ENCODE measurements around the gene ZNF385A. TPM values are rescaled to one million over a fixed set of nuclear protein-coding genes. Genes with fewer than 3 reads are reported as not detected.

Gene ZNF385A
- total and polyA plus RNA-seq, 2 experiments from 2014 or later = 10.9 to 21.7 TPM

- TF ChIP-seq CTCF (conservative IDR thresholded peaks at IDR 0.05; ENCODE audit: low read depth in 2 of 2) (no peak), REST (IDR thresholded peaks at IDR 0.05; ENCODE audit: unreplicated experiment) (no peak), EZH2phosphoT487 (IDR thresholded peaks at IDR 0.05; ENCODE audit: unreplicated experiment) (no peak)
Measured at GRCh38 chr12:54341378-54342300, 42.9 kb downstream of the ZNF385A start (continued).

- no peaks in the 10 kb centered on the region for H3K27me3 ChIP-seq (ENCODE audit: insufficient read depth)
- no peak overlapping the region for H2AFZ ChIP-seq
- H3K4me3 Mint-ChIP-seq = no peak overlapping the region
- H3K27ac ChIP-seq (ENCODE audit: low read depth) = no peak overlapping the region
- DNase-seq (ENCODE audit: low spot score) (no peak), ATAC-seq (no peak)
- H3K36me3 ChIP-seq (ENCODE audit: insufficient read depth) = peaks cover 25% of the 10 kb centered on the region
- no peak overlapping the region for H3K4me3 ChIP-seq
- H3K36me3 Mint-ChIP-seq (ENCODE audit: low read depth) = peaks cover 37% of the 10 kb centered on the region
- H4K20me1 ChIP-seq (replicated peaks; ENCODE audit: insufficient read depth) = peaks cover 15% of the 10 kb centered on the region
- H3K9me2 ChIP-seq (ENCODE audit: insufficient read depth) = no peaks in the 10 kb centered on the region
- no peak overlapping the region for H3K27ac Mint-ChIP-seq
- H3K9me3 Mint-ChIP-seq = no peaks in the 10 kb centered on the region
- H3K4me1 ChIP-seq (ENCODE audit: insufficient read depth) = peaks cover 10% of the 10 kb centered on the region; the same call in 1 of the 2 replicates
- H3F3A ChIP-seq (replicated peaks; ENCODE audit: low read depth) = peaks cover 7% of the 10 kb centered on the region
- H3K79me2 ChIP-seq (replicated peaks; ENCODE audit: insufficient read depth) = peaks cover 10% of the 10 kb centered on the region
- no peak overlapping the region for H3K4me2 ChIP-seq
- H3K4me1 Mint-ChIP-seq = peaks cover 2% of the 10 kb centered on the region; the same call in 1 of the 3 replicates
- peaks cover 7% of the 10 kb centered on the region for H3K27me3 Mint-ChIP-seq (ENCODE audit: insufficient read depth, low read depth, poor library complexity)
- TF ChIP-seq EZH2phosphoT487 (IDR thresholded peaks at IDR 0.05; ENCODE audit: unreplicated experiment) = no peak
- no peak for TF ChIP-seq ZNF462 (CRISPR knock-in tag; IDR thresholded peaks at IDR 0.05)
- no peak for TF ChIP-seq JUNB (IDR thresholded peaks at IDR 0.05; ENCODE audit: unreplicated experiment)
- TF ChIP-seq NANOG (IDR thresholded peaks at IDR 0.05; ENCODE audit: borderline replicate concordance) = no peak
- no peak for TF ChIP-seq ZNF331 (CRISPR knock-in tag; IDR thresholded peaks at IDR 0.05; ENCODE audit: low read depth)
- TF ChIP-seq POLR2AphosphoS5 (IDR thresholded peaks at IDR 0.05; ENCODE audit: low read depth) = no peak
- TF ChIP-seq CTCF (conservative IDR thresholded peaks at IDR 0.05; ENCODE audit: low read depth in 2 of 2) = no peak
- TF ChIP-seq CREB1 (CRISPR knock-in tag; IDR thresholded peaks at IDR 0.05; ENCODE audit: low read depth) = no peak
Measured at GRCh38 chr12:54340846-54341245, 43.7 kb downstream of the ZNF385A start.
